ENCODE data around the gene DTX3.
"Not testable (repeated sequence)": the region's sequence is repeated elsewhere in the genome, so short reads cannot be mapped to it uniquely, and the experiment has no call there.

Gene DTX3

DNA sequence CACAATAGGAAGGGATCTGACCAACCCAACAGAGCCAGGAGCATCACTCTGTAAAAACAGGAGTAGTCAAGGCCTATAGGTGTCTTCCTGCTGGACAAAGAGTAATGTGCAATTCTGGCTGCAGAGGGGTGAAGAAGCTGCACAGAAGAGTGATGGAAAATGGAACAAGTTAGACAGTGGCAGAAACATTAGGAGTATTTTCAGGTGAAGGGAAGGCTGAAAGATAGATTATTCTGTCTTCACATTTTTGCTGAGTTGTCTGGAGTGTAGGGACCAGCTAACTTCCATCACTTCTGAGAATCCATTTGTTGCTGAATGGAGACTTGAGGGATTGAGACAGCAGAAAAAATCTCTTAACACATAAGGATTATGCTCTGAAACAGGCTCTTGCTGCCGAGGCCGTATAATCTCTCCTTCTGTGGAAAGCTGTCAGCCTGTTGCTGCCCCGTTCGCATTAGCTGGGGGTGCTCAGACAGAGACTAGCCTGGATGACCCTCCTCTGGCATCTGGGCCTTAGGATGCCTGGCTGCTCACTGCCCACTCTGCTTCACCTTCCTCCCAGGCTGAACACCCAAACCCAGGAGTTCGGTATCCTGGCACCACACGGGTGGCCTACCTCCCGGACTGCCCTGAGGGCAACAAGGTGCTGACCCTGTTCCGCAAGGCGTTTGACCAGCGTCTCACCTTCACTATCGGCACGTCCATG lies 3.5 kb downstream of the DTX3 start:
- DNase-seq = no peak

DNA sequence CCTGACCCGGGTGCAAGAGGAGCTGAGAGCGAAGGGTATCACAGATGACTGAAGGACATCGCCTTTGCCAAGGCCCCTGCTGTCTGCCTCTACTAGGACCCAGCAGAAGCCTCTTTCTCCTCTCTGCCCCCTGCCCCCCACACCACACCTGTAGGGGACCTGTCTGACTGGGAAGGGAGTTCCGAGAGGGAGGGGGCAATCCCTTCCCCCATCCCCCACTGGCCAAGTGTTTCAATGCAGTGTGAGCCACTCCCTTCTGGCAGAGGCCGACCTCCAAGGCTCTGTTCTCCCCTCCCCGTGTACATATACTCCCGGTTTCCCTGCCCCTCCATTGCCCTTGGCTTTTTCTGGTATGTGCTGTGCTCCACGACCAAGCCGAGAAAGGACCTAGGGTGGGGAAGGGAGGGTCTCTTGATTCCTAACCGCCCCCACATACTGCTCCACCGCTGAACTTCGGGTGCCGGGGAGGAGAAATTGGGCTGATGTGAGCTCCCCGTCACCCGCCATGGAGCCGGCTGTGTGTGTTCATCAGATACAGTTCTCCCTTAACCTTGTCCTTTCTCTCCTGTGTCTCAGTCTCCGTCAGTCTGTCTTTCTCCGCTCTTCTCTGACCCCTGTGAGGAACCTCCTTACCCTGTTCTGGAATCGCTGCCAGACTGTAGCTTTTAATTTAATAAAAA lies 4.6 kb downstream of the DTX3 start:
- no peak for DNase-seq

DNA sequence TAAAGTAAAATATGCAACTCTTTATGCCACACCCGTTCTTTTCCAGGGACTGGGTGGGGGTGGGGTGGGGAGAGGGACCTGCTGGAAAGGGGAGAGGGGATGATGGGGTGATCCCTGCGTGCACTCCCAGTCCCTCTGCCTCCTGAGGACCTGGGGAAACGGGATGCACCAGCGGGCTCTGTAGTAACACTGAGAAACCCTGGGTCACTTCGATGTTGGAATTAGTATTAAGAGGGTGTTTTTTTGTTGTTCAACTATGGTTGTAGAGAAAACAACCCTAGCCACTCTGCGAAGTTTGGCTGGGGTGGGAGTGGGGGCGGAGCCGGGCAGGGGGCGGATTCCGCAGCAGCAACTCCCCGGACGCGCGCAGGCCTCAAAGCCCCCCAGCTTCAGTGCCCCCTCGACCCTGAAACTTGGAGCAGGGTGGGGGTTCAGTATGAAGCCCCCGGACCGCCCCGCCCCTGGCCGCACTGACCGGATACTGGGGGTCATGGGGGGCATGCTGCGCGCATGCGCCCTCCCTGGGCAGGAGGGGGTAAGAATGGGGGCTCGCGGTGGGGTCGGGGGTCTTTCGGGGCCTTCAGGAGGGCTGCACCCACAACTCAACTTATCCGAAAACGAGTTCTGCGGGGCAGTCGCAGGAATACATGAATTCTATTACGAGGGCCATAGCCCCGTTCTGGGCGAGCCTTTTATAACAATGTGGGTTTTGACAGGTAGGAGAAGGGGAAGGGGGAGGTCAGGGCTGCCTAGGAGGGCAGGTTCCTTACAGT lies 5.3 kb downstream of the DTX3 start:
- DNase-seq = no peak

DNA sequence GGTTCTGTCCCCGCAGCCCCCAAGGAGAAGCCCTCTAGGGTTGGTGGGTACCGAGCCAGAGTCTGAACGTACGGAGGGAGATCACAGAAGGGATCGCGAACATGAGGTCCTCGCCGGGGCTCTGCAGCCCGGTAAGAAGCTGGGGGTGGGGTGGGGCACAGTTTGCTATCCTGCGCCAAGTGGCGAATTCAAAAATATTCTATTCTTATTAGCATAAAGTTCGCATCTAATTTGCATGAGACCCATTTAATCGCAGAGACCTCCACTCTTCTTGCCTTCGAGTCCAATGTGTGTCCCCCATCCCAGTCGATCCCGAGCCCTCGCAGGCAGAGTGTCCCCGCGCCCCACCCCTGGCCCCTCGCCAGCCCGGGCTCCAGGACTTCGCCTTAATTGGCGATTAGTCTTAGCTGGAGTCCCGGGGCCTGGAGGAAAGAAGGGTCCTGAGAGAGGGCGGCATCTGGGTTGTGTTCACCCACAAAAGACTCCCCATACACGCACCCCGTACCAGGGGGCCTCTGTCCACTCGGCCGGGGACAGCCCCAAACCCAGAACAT lies 6.0 kb downstream of the DTX3 start:
- DNase-seq = no peak

DNA sequence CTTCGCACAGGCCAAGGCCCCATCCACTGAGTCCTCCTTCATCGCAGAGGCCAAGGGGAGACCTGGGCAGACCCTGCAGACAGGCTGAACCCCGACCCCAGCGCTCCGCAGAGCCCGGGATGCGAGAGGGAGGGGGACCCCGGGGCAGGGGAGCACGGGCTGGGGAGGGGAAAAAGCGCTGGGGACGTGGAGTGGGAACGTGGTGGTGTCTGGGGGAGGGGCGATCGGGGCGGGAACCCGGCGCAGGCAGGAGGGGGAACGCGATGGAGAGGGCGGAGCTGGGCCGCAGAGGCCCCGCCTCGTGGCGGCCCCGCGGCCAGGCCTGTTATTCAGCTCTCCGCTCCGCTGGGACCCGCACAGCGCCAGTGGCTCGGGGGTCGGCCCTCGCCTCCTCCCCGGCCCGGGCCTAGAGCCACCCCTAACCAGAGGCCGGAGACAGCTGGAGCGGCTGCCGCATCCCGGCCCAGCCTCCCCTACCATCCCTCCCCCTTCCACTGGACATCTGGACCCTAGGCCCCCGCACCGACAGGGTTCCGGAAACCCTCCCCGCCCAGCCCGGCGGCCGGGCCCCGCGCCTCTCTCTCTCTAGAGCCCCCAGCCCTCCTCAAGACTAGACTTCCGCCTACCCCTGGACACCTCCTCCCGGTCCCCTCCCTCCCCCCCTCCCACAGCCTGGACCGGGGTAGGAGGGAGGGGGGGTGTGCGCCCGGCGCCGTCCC lies 6.6 kb downstream of the DTX3 start, which contains the start of gene ARHGEF25:
ARHGEF25 (plus strand) TSS at position 328 of the 719 bp plus-strand sequence. CDS start 460 bp downstream, outside the sequence.
- DNase-seq = peak; percentile 39

DNA sequence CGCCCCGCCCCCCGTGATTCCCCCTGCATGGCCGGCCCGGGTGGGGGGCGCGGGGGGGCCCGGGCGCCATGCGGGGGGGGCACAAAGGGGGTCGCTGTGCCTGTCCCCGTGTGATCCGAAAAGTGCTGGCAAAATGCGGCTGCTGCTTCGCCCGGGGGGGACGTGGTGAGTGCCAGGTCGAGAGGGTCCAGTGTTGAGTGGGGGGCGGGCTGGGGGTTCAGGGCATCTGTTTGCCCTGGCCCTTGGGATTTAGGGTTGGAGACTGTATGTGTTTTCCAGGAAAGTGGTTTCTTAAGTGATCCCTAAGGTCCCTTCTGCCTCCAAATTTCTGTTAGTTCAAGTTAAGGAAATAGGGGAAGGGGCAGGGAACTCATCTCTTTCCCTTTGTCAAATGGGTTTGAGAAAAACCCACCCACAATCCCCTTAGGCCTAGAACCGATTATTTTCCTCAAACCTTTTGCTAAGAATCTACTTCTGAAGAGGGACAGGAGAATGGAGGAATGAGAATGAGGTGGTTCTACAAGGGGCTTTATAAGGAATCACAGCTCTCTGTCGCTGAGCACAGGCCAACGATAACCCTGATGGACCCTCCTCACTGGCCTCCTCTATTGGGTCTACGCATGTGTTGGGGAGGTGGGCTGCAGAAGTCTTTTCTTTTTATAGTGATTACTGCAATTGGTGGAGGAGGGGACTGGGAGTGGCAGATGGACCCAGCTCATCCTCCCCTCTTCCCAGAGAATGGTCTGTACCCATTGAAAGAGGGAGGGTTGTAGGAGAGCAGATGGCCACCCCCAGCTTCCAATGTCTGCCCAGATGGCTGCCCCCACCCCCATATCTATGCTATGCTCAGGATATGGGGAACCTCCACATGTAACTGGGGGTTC lies 7.4 kb downstream of the DTX3 start:
- DNase-seq = no peak

DNA sequence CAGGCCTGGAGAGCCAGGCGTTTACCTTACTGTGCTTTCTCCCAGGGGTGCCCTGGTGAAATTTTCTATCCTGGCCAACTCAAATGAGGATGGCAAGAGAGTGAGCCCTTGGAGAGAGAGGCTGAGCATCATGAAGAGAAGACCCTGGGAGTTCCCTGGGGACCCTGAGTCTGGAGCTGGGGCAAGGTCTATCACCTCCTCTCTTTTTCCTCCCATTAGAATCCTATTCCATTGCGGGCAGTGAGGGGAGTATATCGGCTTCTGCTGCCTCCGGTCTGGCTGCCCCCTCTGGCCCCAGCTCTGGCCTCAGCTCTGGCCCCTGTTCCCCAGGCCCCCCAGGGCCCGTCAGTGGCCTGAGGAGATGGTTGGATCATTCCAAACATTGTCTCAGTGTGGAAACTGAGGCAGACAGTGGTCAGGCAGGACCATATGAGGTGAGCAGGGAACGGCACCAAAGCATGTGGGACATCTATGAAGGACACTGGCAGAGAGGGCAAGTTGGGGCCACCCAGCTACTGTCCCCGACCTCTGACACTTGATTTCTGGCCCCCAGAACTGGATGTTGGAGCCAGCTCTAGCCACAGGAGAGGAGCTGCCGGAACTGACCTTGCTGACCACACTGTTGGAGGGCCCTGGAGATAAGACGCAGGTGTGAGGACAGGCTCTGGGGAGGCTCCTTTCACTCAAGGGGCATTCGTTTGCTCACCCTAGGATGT lies 8.2 kb downstream of the DTX3 start:
- DNase-seq = no peak

DNA sequence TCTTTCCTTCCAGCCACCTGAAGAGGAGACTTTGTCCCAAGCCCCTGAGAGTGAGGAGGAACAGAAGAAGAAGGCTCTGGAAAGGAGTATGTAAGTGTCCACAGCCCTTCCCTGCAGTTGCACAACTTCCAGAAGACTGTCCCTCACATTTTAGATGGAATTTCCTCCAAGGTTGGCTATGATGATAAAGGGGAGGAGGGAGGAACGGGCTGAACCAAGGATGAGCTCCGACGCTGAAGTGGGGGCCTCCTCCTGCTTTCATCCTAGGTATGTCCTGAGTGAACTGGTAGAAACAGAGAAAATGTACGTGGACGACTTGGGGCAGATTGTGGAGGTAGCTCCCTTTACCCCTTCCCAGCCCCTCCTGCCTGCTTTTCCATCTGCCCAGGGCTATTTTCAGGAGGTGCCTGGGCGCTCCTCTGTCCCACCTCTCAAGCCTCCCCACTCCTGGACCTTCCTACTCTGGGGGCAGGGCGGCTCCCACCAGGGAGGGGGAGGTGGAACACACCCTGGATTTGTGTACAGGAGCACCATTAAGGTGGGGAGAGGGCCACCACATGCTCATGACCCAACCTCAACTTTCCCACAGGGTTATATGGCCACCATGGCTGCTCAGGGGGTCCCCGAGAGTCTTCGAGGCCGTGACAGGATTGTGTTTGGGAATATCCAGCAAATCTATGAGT lies 8.9 kb downstream of the DTX3 start:
- no peak for DNase-seq

DNA sequence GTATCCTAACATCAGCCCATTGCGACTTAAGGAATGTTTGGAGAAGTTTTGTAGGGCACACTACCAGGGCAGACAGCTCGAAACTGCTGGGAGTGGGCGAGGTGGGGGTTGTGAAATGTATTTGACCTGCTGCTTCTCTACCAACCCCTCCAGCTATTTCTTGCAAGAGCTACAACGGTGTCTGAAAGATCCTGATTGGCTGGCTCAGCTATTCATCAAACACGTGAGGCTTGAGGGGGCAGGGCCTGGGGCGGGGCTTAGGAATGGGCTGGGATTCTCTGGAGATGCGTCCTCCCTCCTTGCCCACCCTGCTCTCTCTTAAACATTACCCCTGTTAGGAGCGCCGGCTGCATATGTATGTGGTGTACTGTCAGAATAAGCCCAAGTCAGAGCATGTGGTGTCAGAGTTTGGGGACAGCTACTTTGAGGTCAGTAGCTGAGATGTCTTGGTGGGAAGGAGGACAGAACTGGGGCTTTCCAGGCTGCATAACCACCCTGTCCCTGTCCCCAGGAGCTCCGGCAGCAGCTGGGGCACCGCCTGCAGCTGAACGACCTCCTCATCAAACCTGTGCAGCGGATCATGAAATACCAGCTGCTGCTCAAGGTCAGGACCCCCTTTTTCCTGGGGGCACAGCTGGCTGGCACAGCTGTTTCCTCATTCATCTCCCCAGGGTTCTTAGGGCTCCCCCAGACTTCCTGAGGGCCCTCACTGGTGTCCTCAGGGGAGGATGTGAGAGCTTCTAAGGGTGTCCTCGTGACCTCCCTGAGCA lies 9.7 kb downstream of the DTX3 start:
- DNase-seq = no peak

DNA sequence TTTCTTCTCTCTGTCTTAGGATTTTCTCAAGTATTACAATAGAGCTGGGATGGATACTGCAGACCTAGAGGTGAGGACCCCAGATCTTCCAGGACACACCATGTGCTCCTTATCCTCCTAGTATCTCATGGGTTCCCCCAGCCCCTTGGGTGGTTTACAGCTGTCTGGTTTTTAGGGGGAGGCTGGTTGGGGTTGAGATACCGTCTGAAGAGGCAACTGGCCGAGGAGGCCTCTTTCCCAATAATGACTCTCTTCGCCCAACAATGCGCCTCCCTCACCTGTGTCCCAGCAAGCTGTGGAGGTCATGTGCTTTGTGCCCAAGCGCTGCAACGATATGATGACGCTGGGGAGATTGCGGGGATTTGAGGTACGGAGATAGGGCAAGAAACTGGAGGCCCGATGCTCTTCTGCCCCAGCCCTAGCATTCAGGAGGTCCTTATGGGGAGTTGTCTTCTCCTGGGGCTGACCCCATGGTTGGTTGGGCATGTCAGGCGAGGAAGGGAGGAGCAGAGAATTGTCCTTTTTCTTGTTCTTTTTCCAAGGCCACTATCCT lies 10.4 kb downstream of the DTX3 start:
- no peak for DNase-seq

DNA sequence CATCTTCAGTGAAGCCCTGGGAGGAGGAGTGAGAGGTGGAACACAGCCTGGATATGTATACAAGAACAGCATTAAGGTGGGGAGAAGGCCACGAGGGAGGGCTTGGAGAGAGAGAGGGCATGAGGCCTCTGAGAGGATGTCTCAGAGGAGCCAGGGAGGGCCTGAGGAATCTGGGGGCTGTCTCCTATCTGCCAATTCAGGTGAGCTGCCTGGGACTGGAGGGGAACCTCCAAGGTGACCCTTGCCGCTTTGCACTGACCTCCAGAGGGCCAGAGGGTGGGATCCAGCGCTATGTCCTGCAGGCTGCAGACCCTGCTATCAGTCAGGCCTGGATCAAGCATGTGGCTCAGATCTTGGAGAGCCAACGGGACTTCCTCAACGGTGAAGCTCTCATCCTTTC lies 11.0 kb downstream of the DTX3 start:
- no peak for DNase-seq

DNA sequence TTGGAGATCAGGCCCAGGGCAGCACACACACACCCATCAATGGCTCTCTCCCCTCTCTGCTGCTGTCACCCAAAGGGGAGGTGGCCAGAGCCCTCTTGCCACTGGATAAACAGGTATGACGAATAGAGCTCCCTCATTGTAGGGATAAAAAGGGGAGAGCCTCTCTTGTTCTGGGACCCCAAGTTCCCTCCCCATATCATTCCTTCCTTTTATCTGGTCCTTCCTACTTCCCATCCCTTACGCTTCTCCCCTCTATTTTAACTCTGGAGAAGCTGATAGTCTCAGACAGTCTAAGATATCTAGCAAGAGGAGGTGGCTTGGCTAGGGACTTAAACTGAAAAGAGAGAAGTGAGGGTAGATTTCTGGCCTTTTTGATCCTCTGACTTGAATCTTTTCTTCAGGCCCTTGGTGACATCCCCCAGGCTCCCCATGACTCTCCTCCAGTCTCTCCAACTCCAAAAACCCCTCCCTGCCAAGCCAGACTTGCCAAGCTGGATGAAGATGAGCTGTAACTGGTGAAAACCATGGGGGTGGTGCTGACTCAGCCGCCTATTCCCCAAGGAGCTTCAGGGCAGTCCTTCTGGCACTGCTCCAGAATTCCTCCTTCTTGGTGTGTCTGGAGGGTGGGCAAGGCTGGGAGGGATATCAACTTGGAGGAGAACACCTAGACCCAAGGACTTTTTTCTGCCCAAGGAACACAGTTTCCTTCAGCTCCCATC lies 11.9 kb downstream of the DTX3 start:
- no peak for DNase-seq

DNA sequence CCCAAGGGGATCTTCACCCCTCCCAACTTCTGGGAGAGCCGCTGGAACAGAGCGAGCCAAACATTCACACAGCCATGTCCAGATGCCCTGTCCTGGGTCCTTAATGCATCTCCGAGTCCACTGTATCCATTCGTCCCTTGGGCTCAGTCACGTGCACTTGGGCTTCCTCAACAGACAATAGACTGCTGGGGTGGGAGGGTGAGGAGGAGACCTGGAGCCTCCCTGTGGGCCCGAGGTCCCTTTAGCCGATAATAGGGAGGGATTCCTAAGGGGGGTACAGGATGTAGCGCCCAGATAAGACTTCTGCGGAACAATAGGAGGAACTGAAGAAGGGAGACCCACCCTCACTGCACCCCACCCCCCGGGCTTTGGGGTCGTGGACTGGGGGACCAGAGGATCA lies 13.3 kb downstream of the DTX3 start:
- no peak for DNase-seq

DNA sequence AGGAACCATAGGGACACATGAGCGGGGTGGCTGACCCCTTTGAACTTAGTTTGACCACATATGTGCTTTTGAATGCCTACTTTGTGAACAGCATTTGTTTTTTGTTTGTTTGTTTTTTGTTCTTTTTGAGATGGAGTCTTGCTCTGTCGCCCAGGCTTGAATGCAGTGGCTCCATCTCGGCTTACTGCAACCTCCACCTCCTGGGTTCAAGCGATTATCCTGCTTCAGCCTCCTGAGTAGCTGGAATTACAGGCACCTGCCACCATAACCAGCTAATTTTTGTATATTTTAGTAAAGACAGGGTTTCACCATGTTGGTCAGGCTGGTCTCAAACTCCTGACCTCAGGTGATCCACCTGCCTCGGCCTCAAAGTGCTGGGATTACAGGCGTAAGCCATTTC lies 13.8 kb downstream of the DTX3 start:
- DNase-seq = not testable (repeated sequence)

DNA sequence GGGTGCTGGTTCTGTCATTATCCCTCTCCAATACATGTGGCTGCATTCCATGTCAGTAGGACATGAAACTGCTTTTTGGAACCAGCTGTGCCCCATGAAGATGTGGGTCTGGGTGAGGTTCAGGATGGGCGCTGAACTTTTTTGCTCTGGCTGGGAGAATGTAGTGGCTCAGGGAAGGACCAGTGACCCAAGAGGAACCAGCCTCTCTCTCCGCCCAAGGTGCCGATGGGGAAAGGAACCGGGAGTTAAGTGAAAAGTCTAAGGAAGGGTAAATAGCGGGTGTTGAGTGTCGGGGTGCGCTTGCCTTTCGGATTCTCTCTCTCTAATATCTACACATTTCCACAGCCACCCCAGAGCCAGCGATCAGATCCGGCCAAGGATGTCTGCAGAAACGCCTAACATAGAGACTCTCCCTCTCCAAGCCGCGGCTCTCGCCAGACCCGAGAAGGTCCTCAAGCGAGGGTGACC lies 14.4 kb downstream of the DTX3 start:
- DNase-seq = no peak

DNA sequence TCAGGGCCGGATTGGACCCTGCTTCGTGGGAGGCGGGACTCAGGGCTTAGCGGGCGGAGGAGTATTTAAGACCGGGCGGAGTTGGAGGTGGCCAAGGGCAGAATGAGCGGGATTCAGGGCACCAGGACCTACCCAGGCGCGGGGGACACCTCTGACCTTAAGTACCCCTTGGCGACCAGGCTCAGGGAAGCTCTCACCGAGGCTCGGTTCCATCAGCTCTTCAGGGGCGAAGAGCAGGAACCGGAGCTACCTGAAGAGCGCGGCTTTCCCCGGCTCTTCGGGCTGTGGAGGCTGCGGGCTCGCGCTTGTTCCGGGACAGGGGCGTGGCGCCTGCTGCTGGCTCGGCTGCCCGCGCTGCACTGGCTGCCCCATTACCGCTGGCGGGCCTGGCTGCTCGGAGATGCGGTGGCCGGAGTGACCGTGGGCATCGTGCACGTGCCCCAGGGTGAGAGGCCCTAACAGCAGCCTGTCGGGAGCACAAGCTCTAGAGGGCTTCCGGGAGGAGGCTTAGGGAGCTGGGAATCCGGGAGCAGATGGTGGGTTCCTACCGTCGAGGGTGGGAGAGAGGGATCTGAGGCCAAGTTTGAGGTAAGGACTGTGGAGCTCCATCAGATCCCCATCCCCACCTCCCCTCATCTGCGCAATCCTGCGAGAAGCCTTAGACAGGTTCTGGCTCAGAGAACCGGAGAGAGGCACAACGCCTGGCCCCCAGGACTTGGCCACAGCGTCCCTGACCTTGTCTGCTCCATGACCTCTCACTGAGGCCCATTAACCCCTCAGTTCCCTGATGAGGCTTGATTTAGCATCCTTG lies 15.0 kb downstream of the DTX3 start:
- DNase-seq = no peak

DNA sequence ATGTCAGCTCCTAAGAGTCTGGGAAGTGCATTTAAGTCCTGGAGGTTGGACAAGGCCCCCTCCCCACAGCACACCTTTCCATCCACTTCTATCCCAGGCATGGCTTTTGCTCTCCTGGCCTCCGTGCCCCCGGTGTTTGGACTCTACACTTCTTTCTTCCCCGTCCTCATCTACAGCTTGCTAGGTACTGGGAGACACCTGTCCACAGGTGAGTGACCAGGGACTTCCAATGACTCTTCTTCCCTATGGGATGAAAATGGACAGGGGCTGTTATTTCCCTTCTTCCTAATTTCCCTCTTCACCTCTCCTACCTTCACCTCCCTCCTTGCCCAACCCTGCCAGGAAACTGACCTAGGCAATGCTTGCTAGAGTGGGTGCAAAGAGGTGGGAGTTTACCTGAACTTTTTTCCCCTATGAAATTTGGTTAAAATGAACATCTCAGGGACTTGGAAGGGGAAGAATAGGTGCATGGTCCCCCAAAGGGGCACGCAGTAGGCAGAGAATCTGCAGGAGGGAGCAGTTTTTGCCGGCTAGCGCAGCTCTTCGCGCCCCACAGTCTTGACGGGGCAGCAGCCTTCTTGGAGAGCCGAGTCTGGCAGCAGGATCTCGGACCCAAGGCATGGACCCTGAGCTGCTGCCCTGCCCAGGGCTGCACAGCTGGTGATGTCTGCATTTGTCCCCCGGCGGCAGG lies 15.8 kb downstream of the DTX3 start:
- DNase-seq = no peak
